Stimulated activated CD4-positive, alpha-beta T cell treated with anti-CD3 and anti-CD28 coated beads, Interleukin-2, amount 100 ng/mL, for 24 hours (primary cell): ENCODE data around the gene SUPT20HL1.
A peak's percentile ranks its signal among the peaks of the same experiment; 100 is the strongest.
"Not testable (repeated sequence)": the region's sequence is repeated elsewhere in the genome, so short reads cannot be mapped to it uniquely, and the experiment has no call there.

Experiments used
- DNase-seq, 2 donors: peaks; one replicate each; pipeline ENCODE4 v3.0.0-alpha.2; 2020

SUPT20HL1 gene

DNA sequence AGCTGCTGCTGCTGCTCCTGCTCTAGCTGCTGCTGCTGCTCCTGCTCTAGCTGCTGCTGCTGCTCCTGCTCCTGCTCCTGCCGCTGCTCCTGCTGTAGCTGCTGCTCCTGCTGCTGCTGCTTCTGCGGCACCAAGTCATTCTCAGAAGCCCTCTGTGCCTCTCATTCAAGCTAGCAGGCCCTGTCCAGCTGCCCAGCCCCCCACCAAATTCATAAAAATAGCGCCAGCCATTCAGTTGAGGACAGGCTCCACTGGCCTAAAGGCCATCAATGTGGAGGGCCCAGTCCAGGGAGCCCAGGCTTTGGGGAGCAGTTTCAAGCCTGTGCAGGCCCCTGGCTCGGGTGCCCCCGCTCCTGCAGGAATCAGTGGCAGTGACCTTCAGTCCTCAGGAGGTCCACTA lies 3.9 kb downstream of the SUPT20HL1 start:
- DNase-seq = no peak

DNA sequence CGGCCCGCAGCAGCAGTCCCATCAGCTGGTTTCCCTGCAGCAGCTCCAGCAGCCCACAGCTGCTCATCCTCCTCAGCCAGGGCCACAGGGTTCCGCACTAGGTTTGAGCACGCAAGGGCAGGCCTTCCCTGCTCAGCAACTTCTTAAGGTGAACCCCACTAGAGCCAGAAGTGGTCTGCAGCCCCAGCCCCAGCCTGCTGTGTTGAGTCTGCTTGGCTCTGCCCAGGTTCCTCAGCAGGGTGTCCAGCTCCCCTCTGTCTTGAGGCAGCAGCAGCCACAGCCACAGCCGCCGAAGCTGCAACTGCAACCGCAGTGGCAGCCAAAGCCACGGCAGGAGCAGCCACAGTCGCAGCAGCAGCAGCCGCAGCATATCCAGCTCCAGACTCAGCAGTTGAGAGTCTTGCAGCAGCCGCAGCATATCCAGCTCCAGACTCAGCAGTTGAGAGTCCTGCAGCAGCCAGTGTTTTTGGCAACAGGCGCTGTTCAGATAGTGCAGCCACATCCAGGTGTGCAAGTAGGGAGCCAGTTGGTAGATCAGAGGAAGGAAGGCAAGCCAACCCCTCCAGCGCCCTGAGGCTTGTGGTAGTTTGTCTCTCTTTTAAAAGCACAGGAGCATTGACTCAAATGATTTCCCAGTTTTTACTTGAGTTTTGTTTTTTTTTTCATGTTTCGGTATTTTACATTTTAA lies 4.6 kb downstream of the SUPT20HL1 start:
- no peak for DNase-seq

DNA sequence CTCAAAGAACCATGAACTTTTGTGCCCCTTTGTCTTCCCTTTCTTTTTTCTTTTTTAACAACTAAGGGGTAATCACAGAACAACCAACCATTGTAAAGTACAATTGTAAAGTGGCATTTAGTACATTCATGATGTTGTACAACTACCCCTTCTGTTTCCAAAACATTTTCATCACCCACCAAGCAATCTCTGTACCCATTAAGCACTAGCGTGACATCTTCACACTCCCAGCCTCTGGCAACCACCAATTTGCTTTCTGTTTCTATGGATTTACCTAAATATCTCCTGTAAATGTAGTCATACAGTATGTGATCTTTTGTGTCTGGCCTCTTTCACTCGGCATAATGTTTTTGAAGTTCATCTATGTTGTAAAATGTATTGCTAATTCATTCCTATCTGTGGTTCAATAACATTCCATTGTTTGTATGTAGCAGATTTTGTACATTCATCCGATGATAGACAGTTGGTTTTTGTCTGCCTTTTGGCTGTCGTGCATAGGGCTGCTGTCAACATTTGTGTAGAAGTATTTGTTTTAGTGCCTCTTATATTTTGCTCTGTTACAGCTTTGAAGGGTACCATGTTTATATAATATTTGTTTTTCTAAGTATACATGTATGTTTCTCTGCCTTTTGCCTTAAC lies 6.4 kb downstream of the SUPT20HL1 start:
- not testable (repeated sequence) for DNase-seq

DNA sequence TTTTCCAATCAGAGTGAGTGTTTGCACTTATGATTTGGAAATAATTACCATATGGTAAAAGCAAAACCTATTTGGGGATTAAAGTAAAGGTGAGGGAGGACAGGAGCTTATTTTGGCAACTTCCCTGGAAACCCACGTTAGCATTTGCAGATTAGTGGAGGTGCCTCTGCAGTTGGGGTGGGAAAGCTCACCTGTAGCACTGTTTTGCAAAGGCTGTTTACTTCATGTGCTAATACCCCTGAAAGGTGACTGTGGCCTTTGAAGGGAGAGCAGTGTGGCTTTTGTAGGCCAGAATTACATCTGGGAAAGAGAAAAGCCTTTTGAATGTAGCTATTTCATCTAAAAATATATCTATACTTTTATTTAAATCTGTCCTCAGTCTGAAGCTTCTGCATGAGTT lies 9.4 kb downstream of the SUPT20HL1 start:
- no peak for DNase-seq

DNA sequence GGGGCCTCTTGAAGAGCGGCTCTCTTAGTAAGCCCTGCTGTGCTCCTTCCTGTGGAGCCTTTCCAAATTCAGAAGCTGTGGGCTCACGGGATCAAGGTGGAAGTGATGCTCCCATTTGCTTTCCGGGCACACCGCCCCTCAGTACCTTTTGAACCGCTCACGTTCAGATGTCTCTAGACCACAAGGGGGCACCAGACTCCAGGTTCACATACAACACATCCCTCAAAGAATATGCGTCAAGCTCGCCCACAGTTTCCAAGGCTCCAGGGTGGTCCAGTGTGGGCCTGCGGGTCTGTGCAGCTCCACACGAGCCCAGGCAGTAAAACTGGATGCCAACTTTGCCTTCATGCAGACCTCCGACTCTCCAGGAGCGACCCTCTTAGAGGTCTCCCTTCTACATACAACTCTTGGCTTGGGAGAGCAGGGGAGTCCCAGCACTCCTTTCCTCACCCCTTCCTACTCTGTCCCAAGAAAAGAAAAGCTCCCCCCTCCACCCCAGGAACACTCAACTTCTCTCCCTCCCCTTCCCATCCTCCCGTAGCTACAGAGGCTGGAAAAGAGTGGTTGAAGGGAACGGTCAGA lies 11.0 kb downstream of the SUPT20HL1 start:
- peak; percentile 60 to 62 for DNase-seq

DNA sequence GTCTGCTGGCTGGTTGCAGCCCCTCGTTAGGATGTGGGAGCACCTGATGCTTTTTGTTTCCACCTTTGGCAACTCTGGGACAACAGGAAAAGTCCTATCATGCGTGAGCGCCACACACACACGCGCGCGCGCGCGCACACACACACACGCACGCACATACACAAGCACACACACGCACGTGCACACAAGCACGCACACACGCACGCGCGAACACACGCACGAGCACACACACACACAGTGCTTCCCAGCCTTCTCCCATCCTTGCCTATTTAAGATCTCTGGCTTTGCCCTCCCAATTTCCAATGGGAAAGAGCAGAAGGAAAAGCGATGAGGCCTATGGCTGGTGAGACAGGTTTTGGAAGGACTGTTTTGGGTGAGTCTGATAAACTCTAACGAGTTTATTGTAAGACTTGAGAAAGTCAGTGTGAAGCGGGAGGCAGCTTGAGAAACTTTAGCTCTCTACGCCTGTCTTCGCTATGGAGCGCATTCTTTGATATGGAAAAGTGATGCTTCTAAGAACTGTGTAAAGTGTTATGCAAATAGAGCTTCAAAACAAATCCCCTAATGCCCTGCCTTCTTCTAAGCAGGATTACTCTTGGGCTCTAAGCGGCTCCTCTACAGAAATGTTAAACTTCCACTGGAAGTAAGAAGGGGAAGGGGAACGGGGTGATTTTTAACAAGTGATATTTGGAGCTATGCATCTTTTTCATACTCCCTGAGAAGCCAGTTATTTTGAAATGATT lies 11.8 kb downstream of the SUPT20HL1 start:
- DNase-seq = no peak

DNA sequence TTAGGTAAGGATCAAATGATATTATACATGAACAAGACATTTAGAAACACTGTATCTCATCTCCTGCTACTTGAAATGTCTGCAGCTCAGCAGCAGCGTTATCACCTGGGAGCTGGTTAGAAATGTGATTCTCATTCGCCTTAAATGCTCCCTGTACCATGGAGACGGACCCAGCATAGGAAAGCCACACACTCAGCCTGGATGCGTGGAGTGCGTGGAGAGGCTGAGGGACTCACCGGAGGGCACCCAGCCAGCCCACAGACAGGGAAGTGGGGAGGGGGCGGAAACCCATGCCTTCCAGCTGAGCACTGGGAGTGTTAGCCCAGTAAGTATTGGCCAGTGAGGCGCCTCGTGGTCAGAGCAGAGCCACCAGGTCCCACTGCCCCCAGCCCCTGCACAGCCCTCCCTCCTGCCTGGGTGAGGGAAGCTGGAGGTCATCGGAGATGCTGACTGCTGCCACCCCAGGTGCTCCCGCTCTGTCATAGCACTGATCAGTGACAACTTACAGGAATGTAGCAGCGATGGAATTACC lies 15.2 kb downstream of the SUPT20HL1 start:
- no peak for DNase-seq

DNA sequence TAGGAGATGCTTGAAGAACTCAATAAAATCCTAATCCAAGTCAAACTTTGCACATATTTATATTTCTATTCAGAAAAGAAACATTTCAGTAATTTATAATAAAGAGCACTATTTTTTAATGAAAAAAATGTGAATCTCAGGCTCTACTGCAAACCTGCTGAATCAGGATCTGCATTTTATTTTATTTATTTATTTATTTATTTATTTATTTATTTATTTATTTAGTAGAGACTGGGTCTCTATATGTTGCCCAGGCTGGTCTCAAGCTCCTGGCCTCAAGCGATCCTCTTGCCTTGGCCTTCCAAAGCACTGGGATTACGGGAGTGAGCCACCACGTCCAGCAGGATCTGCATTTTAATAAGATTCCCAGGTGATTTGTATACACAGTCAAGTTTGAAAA lies 16.0 kb downstream of the SUPT20HL1 start:
- no peak for DNase-seq

DNA sequence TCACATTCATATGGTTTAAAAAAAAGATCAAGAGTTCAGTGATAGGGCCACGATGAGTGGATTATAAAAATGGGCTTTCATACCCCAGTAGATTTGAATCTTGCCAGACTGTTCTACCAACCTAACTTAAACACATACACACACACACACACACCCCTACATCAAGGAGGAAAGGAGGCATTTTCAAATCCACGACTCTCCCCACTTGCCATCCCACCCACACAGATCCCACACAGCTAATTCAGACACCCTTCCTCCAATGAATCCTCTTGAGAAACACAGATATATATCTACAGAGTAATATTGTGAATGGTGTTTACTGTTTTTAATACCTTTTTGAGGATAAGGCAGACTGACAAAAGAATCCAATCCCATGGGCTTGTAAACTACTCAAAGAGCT lies 16.8 kb downstream of the SUPT20HL1 start:
- no peak for DNase-seq

DNA sequence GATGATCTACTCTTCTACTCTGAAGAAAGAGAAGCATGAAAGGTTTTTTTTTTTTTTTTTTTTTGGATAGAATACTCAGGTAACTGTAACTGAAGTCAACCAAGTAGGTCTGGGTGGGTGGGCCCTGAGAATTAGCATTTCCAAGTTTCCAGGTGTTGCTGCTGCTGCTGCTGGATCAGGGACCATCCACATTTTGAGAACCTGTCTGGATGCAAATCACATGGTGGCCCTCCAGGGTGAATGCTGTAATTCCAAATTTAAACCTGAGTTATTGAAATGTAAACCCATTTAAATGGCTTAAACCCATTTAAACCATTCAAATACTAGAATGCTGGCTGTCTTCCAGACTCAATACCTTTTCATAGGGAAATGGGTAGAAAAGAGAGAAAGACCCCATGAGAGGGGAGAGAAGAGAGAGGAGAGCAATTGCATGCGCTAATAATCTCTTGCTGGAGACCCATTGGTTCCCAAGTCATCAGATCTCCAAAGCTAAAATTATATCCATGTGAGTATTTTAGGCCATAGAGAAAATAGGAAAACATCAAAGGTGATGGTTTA lies 17.6 kb downstream of the SUPT20HL1 start:
- no peak for DNase-seq

DNA sequence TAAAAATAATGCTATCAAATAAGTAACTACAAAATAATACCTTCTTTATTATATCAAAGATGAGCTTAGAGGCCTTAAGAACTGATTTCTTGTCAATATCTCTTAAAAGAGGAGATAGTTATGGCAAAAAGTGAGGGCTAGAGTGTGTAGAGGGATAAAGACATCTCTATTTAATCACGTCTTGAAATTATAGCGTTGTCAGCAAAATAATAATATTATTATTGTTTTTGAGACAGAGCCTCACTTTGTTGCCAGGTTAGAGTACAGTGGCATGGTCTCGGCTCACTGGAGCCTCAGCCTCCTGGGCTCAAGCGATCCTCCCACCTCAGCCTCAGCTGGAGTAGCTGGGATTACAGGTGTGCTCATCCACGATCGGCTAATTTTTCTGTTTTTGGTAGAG lies 18.3 kb downstream of the SUPT20HL1 start:
- DNase-seq = no peak

DNA sequence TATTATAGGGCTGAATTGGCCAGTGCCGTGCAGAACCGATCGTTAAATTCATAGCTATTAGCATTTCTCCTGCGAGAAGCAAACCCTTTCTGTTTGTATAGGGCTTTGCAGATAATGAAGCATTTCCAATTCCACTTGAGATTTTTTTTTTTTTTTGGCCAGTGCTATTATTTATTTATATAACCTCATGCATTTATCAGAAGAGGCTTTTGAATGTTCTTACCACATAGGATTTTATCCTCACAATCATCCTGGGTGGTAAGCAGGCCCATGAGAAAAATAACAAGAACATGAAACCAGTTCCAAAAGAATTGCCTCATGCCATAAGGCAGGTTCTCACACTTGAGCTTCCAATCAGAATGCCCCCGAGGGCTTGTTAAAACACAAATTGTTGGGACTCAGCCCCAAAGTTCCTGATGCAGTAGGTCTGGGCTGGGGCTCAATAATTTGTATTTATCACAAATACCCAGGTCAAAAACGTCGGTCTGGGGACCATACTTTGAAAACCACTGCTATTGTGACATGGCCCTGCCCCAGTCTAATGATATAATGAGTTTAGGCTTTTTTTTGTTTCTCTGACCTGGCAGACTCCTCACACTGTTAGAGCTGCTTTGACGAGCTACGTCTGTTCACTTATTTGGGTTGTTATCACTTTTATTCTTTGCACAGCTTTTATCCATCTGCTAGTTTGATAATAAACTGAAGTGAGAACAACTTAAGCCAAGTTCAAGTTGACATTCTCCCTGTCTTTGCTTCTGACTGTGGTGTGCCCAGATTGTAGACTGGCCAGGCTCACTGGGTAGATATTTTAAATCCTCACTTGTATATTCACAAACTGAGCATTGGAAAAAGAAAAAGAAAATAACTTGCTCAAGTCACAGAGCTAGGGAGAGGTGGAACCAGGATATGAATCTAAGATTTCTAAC lies 20.1 kb downstream of the SUPT20HL1 start:
- DNase-seq = no peak

DNA sequence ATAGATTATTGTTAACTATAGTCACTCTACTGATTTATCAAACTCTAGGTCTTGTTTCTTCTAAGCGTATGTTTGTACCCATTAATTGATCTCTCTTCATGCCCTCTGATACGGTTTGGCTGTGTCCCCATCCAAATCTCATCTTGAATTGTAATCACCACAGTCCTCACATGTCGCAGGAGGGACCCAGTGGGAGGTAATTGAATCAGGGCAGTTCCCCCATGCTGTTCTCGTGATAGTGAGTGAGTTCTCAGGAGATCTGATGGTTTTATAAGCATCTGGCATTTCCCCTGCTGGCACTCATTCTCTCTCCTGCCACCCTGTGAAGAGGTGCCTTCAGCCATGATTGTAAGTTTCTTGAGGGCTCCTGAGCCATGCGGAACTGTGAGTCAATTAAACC lies 21.9 kb downstream of the SUPT20HL1 start:
- DNase-seq = not testable (repeated sequence)

DNA sequence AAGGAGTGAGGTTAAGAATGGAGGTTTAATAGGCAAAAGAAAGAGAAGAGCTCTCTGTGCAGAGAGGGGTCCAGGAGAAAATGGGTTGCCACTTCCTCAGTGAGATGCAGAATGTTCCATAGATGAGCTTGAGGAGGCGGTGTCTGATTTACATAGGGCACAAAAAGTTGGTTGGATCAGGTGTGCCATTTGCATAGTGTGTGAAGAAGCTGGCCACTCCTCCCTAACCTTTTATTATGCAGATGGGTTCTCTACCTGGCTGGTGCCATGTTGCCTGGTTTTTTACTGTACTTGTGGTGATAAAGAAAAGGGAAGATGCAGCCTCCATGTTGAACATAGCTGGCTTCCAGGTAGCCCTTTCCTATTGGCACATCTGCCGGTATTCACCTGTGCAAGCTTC lies 27.3 kb downstream of the SUPT20HL1 start:
- no peak for DNase-seq

DNA sequence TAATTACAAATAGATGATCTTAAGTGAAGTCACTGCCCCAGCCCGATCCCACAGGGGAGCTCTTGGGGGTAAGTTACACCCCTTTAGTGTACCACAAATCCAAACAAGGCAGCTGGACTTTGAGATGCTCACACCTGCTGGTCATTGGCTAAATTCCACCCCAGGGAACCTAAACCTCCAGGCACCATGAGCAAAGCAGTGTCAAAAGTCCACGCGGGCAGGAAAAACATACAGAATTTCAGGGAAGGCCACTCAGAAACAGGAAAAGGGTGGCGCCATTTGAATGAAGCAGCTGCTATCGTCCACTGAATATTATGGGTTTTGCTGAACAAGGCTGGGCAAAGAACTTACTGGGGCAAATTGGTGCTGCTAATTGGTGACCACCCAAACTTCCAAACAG lies 30.9 kb downstream of the SUPT20HL1 start:
- no peak for DNase-seq

DNA sequence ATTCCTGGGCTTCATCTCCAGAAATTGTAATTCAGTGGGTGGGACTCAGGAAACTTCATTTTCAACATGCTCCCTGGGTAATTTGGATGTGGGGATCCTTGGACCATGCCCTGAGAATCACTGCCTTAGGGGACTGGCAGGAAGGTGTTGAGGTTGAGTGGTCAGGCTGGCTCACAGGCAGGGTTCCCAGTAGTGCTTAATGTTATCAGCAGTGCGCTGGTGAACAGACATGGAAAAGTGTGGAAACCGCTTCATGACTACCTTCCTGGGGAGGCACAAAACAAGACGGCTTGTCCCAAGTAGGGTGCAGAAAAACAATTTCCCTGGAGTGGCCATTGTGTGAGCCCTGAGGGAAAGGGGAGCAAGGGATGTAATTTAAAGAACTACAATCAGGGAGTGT lies 31.4 kb downstream of the SUPT20HL1 start:
- DNase-seq = no peak

DNA sequence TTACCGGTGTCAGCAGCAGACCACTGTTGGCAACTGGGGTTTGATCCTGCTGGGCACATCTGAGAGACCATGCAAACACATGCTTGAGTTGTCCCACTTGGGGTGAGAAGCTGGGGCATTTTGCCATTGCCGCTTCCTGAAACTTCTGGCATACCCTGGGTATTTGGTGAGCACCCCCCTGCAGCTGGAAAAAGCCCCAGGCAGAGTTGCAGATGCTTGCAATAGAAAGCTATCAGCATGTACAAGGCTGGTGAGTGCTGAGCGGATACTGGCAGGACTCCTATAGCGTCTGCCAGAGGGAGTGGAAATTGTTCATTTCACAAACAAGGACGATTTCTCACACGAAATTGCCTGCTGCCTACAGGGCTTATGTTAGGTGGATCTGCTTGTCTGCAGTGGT lies 32.3 kb downstream of the SUPT20HL1 start:
- no peak for DNase-seq

DNA sequence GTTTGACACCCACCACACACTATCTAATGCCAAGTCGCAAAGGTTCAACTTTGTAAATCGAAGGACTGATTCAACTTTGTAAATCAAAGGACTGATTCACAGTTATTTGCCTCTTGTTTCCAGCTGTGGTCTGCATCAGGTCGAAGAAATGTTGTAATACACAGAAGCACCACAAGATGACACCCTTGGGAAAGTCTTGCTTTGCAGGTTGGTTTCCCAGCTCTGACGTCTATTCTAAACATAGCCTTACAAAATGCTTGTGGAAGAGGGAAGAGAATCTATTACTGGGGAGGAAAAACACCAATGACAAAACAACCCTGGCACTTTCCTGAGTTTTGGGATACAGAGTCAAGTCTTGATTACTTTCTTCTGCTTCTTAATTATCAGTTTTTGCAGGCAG lies 35.3 kb downstream of the SUPT20HL1 start:
- DNase-seq = peak; percentile 7 to 43

DNA sequence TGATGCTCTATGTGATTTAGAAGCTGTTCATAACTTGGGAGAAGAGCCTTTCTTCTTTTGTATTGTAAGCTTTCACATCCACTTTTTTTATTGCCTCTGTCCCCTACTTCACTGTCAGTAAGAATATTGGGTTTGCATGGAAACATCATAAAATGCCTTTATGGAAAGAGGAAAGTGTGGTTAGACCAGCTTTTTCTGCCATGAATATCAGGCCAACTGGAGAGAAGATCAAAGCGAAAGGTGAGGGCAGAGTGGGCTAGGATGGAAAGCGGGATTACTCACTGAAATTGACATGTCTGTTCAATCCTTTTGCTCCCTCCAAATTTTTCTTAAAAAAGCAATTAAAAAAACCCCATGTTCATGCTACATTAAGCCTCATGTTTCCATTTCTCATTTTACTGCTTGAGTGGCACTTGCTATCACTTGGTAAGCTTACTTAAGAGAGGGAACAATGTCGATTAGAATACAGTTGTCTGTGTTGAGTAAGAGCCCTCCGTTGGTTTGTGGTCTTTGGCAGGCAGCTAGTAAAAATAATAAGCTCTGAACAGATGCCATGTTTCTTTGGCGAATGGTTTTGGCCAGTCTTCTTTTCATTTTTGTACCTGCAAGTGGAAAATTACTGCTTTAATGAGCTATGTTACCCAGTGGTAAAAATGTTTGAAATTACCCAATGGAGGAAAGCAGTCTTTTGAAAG lies 35.9 kb downstream of the SUPT20HL1 start:
- DNase-seq = no peak

DNA sequence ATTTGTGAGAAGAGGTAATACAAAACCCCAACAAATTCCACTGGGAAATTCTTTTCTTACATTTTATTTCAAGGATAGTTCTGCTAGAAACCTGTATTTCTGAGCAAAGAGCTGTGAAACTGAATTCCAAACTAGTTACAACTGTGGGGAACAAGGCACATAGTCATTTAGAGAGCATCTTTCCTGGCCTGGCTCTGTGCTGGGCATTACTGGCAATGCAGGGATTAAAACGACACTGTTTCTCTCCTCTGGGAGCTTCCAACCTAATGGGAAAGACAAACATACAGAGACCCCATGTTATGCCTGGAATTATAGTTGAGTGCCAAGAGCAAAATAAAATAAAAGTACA lies 36.5 kb downstream of the SUPT20HL1 start:
- DNase-seq = no peak

DNA sequence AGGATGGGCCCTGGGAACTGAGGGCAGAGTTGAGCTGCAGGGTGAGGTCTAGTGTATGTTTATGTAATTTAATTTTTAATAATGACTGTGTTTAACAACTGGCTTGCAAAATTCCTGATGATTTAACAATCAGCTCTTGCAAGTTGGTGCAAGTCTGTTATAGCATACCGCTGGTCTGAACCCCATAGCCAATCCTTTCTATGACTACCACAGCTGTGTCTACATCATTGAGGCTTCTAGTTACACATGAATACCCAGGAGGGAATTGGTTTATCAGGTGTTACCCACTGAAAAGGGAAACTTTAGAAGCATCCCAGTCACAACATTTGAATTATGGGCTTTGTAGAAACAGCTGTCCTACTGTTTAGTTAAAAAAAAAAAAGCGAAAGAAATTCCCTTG lies 38.3 kb downstream of the SUPT20HL1 start:
- no peak for DNase-seq

DNA sequence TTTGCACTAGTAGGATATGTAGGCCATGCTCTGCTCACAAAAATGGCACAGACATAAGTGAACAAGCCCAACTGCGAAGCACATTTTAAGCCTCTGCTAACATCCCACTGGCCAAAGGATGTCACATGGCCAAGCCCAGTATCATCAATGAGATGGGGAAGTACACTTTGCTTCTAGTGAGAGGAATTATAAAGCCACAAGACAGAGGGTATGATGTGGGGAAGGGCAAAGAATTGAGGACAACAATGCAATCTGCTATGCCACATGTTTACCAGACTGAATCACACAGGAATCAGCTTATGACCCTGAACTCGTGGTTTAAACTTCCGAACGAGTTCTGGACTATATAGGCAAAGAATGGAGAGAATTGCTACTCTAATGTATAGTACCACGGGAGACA lies 39.1 kb downstream of the SUPT20HL1 start:
- DNase-seq = no peak
